SHP77 treated with DMSO at 0.1 percent for 48 hours (cell line): ENCODE data around the gene AKAP6.

Experiments
- DNase-seq: peaks from one replicate; lab custom pipeline; 2025; lab: John Stamatoyannopoulos, UW

AKAP6 gene

GRCh38 chr14:32491416-32492016, 162.4 kb downstream of the AKAP6 start:
- DNase-seq: no peak

DNA sequence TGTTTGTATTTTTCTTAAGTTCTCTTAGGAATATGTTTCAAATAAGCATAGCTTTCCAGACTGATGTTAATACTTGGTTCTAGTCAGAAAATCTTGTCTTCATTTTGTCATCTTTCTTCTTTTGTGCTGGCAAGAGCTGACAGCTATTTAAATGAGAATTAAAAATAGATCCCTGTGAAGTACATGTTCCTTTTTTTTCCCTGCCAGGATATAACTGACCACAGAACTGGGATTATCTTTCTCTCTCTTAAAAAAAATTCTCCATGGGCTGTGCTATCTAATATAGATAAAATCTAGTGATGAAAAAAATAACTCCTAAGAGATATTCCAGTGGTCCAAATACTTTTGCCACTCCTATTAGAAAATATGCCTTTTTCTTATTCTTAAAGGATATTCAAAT, 163.4 kb downstream of the AKAP6 start:
- no peak for DNase-seq

DNA sequence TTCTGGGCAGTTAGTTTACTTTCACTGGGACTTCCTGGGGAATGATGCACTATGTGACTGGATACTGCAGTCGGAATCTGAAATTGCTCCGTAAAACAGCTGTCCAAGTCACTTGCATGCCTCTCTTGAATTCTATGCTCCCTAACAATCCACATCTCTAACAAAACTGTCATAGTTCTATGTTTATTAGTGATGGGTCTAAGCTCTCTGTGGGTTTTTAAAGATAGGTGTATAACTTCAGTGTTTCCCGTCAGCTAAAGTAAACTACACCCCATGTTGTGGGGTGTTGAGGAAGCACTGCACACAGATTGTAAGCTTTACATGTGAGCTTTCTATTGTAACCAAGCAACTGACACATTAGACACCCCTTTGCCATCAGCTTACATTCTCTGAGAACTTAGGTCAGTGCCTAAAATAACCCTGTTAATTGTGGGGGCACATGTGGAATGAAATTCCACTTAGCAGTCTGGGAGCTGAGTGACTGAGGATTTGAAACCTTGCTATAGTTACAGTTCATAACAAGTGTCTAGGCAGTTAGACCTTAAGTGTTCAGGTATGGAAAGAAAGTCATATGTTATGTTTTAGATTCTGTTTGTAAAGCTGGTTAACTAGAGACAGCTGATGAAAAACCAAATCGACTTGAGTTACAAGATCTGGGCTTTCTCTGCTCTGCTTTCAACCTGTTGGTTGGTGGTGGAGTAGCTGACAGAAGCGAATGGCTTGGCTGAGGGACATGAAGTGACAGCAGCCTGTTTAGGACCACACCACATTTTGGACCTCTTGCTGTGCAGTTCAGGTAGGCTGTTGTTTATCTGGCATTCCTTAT, 165.7 kb downstream of the AKAP6 start:
- DNase-seq: no peak

DNA sequence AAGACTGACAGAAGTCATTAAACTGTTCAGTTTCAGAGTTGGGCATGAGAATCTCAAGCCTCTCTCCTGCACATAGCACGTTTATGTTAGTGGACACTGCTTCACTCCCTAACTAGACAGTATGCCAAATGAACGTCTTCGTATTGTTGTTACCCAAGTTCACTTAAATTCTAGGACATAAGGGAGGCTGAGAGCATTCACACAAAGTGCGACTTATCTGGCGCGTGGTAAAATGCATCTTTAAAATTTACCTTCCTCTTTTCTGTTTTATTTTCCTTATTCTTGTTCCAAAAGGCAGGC, 166.3 kb downstream of the AKAP6 start:
- no peak for DNase-seq

- DNase-seq: no peak
These were observed 168.2 kb downstream of the AKAP6 start for GRCh38 chr14:32497248-32497647.

GRCh38 chr14:32507029-32507984, 178.2 kb downstream of the AKAP6 start:
- no peak for DNase-seq

GRCh38 chr14:32508281-32508680, 179.2 kb downstream of the AKAP6 start:
- DNase-seq: no peak

- DNase-seq: no peak
These were observed 180.6 kb downstream of the AKAP6 start for GRCh38 chr14:32509632-32510187.

DNA sequence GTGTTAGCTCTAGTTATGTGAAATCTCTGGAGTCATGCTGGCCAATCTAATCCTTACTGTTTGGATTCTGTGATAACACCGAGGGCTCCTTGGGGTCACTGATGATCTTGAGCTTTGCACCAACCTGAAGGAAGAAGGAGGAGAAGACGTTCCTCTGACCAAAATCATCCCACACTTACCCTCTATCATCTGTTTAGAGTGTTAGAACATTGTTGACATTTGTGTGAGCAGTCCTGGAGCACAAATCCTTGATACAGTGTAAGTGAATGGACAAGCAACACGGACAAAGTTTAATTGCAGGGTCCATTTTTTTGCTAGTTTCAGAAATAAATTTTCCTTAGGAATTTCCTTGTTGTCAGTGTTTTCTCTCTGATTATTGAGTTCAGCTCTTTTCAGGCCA, 181.7 kb downstream of the AKAP6 start:
- no peak for DNase-seq

DNA sequence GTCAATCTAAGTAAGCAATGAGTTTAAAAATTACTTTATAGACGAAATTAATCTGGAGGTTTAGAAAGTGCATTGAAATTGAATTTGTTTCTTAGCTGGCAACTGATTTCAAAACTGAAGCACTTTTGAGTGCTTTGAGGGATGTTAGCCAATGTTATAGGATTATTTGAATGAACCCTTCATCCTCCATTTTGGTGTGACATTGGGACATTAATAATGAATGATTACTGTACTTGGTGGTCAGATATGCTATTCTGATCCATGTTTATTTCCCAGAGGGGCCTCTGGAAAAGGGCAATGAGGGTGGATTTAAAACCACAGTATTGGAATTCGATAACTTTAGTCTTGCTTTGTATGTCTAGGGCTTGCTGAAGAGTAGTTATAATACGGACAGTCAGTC, 183.2 kb downstream of the AKAP6 start:
- DNase-seq: no peak

- no peak for DNase-seq
These were observed 183.7 kb downstream of the AKAP6 start for GRCh38 chr14:32512813-32513212.

- DNase-seq: no peak
These were observed 184.5 kb downstream of the AKAP6 start for GRCh38 chr14:32513571-32514009.

GRCh38 chr14:32514236-32514635, 185.1 kb downstream of the AKAP6 start:
- no peak for DNase-seq

GRCh38 chr14:32514681-32515080, 185.6 kb downstream of the AKAP6 start:
- DNase-seq: no peak

GRCh38 chr14:32524609-32525375, 195.7 kb downstream of the AKAP6 start:
- no peak for DNase-seq

DNA sequence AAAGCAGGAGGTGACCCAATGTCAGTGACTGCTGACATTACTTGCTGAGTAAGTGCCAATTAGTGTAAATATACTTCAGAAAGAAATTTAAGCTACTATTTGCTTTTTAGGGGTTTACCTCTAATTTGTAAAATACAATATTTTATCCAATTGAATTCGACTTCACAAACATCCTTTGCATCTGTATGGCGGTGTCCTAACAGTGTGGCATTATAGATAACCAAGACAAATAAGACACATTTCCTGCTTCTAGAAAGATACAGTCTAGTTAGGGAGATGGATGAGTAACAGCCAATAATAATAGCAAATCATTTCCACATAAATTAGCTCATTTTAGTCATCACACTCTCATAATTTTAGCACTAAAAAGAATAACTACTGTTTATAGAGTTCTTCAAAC, 196.5 kb downstream of the AKAP6 start:
- DNase-seq: no peak

DNA sequence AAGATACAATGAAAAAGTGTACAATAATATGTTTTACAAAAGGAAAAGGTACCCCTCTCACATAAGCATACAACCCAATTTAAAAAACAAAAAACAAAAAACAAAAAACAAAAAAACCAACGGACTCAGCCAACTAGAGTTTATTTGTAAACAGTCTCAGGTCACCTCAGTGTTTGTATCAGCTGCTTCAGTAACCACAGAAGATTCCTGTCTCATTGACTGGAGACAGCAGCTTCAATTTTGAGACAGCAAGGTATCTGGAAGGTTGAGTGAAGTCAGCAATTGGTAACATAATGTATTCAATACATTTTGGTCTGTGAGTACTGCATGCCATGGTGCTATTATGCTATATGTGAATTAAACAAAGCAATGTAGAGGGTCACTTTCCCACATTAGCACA, 201.7 kb downstream of the AKAP6 start:
- DNase-seq: no peak

DNA sequence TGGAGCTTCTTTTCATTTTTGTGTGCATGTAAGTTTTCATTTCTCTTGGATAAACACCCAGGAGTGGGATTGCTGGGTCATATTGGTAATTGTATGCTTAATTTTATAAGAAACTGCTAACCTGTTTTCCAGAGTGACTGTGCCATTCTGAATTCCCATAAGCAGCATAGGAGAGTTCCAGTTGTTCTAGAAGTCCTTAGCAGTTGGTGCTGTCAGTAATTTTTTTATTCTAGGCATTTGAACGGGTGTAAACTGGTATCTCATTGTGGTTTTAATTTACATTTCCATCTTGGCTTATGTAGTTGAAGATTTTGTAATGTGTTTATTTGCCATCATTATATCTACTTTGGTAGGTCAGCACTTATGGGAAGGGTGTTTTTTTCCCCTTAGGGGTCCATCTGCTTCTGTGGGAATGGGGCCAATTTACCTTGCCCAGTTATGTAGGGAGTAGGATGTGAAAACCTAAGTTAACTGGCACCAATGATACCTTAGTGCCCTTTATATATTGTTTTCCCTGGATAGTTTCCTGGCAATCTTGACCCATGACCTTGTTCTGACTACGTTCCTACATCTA, 202.9 kb downstream of the AKAP6 start:
- DNase-seq: no peak

DNA sequence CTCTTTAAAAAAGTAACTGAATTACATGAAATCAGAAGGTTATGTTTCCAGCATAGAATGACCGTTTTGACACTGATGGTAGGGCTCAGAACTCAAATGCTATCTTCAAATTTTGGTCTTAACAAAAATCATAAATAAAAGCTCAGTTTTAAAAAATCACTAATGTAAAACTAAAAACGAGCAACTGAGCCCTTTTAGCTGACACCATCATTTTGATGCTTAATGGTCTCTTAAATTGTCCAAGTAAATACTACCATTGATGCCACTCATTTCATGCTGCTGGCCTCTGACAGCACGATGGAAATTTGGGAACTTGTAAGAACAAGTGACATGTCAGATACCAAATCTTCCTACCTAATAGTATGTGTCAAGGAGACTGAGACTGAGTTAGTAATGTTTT, 205.0 kb downstream of the AKAP6 start:
- DNase-seq: no peak

DNA sequence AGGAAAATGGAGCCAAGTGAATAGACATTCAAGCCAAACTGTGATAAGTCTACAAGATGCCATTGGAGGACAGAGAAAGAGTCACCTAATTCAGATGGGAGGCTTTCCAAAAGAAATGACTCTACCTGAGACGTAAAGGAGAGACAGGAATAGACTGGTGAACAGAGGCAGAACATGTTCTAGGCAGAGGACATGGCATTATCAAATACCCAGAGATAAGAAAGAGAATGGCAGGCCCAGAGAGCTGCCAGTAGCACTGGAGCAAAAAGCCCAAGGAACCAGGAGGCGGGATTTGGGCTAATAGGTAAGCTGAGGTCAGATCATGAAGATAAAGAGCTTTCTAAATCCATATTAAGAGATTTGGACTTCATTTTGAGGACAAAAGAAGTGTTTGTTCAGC, 207.1 kb downstream of the AKAP6 start:
- DNase-seq: no peak

GRCh38 chr14:32537166-32537565, 208.1 kb downstream of the AKAP6 start:
- DNase-seq: no peak
